ENCODE measurements around the gene SCD.
"Not testable (repeated sequence)": the region's sequence is repeated elsewhere in the genome, so short reads cannot be mapped to it uniquely, and the experiment has no call there.

Gene SCD

GRCh38 chr10:100346765-100347567 is at the start of gene SCD:
Gene SCD, plus strand, starts transcription at chr10:100347233. Its CDS starts 272 bp downstream, at chr10:100347505.
- peaks cover 50% of the 10 kb centered on the region for H3K4me1 Mint-ChIP-seq
- no peaks in the 10 kb centered on the region for H3K9me3 Mint-ChIP-seq
- peaks cover 31% of the 10 kb centered on the region for H3K36me3 Mint-ChIP-seq (ENCODE audit: low read depth)
- TF ChIP-seq CTCF (IDR thresholded peaks at IDR 0.05; ENCODE audit: unreplicated experiment in 3 of 3): no peak
- peak within 1 kb of the TSS; percentile 37 to 89 (median 81) for H3K27ac Mint-ChIP-seq
- no peaks in the 10 kb centered on the region for H3K27me3 Mint-ChIP-seq (ENCODE audit: low read depth)
- peak within 1 kb of the TSS; percentile 91 to 92 (median 92) for H3K4me3 Mint-ChIP-seq

GRCh38 chr10:100297242-100297641 is 49.8 kb upstream of the SCD start:
- TF ChIP-seq CTCF (IDR thresholded peaks at IDR 0.05; ENCODE audit: unreplicated experiment in 3 of 3): no peak
- H3K4me3 Mint-ChIP-seq: no peak overlapping the region
- no peak overlapping the region for H3K27ac Mint-ChIP-seq
- no peaks in the 10 kb centered on the region for H3K36me3 Mint-ChIP-seq (ENCODE audit: low read depth)
- peaks cover 67% of the 10 kb centered on the region for H3K27me3 Mint-ChIP-seq (ENCODE audit: low read depth)
- H3K9me3 Mint-ChIP-seq: no peaks in the 10 kb centered on the region
- no peaks in the 10 kb centered on the region for H3K4me1 Mint-ChIP-seq

- H3K4me3 Mint-ChIP-seq; H3K9me3 Mint-ChIP-seq; H3K36me3 Mint-ChIP-seq (ENCODE audit: low read depth); H3K4me1 Mint-ChIP-seq: not testable (repeated sequence)
- Mint-ChIP-seq H3K27ac (peak overlapping the region in 1 of 3 experiments; percentile 4), H3K27me3 (ENCODE audit: low read depth) (peaks cover 58% of the 10 kb centered on the region)
These were observed 45.9 kb upstream of the SCD start for GRCh38 chr10:100301123-100301522.

- TF ChIP-seq CTCF (IDR thresholded peaks at IDR 0.05; ENCODE audit: unreplicated experiment in 3 of 3): peak; percentile 59 to 70 (median 64)
- H3K27me3 Mint-ChIP-seq (ENCODE audit: low read depth): peaks cover 61% of the 10 kb centered on the region
- H3K27ac Mint-ChIP-seq: no peak overlapping the region
- no peaks in the 10 kb centered on the region for H3K36me3 Mint-ChIP-seq (ENCODE audit: low read depth)
- H3K4me3 Mint-ChIP-seq: no peak overlapping the region
- no peaks in the 10 kb centered on the region for H3K4me1 Mint-ChIP-seq
- no peaks in the 10 kb centered on the region for H3K9me3 Mint-ChIP-seq
These were observed 43.2 kb upstream of the SCD start for GRCh38 chr10:100303724-100304319.

- Mint-ChIP-seq H3K9me3 (no peaks in the 10 kb centered on the region), H3K4me1 (no peaks in the 10 kb centered on the region), H3K4me3 (no peak overlapping the region), H3K27ac (no peak overlapping the region), H3K36me3 (ENCODE audit: low read depth) (no peaks in the 10 kb centered on the region), H3K27me3 (ENCODE audit: low read depth) (peaks cover 58% of the 10 kb centered on the region)
- no peak for TF ChIP-seq CTCF (IDR thresholded peaks at IDR 0.05; ENCODE audit: unreplicated experiment in 3 of 3)
These were observed 42.6 kb upstream of the SCD start for GRCh38 chr10:100304414-100304813.

- H3K27ac Mint-ChIP-seq: no peak overlapping the region
- H3K27me3 Mint-ChIP-seq (ENCODE audit: low read depth): peaks cover 61% of the 10 kb centered on the region
- H3K4me1 Mint-ChIP-seq: no peaks in the 10 kb centered on the region
- no peak for TF ChIP-seq CTCF (IDR thresholded peaks at IDR 0.05; ENCODE audit: unreplicated experiment in 3 of 3)
- no peaks in the 10 kb centered on the region for H3K36me3 Mint-ChIP-seq (ENCODE audit: low read depth)
- H3K4me3 Mint-ChIP-seq: no peak overlapping the region
- H3K9me3 Mint-ChIP-seq: no peaks in the 10 kb centered on the region
These were observed 40.2 kb upstream of the SCD start for GRCh38 chr10:100306861-100307260.
